WTC11 (cell line): ENCODE results near the gene ARX.

ENCODE experiments used
- CTCF ChIP-seq: fragments of 200-600 bp; IDR thresholded peaks from 2 replicates; pipeline ENCODE4 v1.8.0; 2022; ENCODE audit warnings: antibody characterized with exemption
- JUN ChIP-seq: sonication (generic); formaldehyde crosslinking; IDR thresholded peaks from 2 replicates; pipeline ENCODE4 v1.8.0; 2023; ENCODE audit warnings: mild to moderate bottlenecking, missing genetic modification reagents
- MAX ChIP-seq: sonication (generic); formaldehyde crosslinking; IDR thresholded peaks from 2 replicates; pipeline ENCODE4 v1.8.0; 2022; ENCODE audit warnings: mild to moderate bottlenecking, missing genetic modification reagents
- NR1H2 ChIP-seq: sonication (generic); formaldehyde crosslinking; IDR thresholded peaks from 2 replicates; pipeline ENCODE4 v1.9.0; 2021; ENCODE audit warnings: mild to moderate bottlenecking, moderate library complexity, missing genetic modification reagents
- NR3C1 ChIP-seq: sonication (generic); formaldehyde crosslinking; conservative IDR thresholded peaks from 2 replicates; pipeline ENCODE4 v1.8.1; 2023; ENCODE audit warnings: low read depth, mild to moderate bottlenecking, missing genetic modification reagents
- ZNF121 ChIP-seq: sonication (generic); formaldehyde crosslinking; IDR thresholded peaks from 2 replicates; pipeline ENCODE4 v1.8.0; 2023; ENCODE audit warnings: missing genetic modification reagents
- ZNF232 ChIP-seq: sonication (generic); formaldehyde crosslinking; IDR thresholded peaks from 2 replicates; pipeline ENCODE4 v1.8.0; 2022; ENCODE audit warnings: mild to moderate bottlenecking, missing genetic modification reagents
- ZNF532 ChIP-seq: fragments of 250-450 bp; sonication (Bioruptor Pico); IDR thresholded peaks from 2 replicates; pipeline ENCODE4 v1.9.0; 2021; ENCODE audit warnings: mild to moderate bottlenecking, borderline replicate concordance

GRCh38 chrX:25001808-25002660, 13.7 kb downstream of the ARX start:
- TF ChIP-seq ZNF232 (CRISPR knock-in tag), result no peak
- TF ChIP-seq MAX (CRISPR knock-in tag), result no peak
- TF ChIP-seq NR3C1, result no peak
- no peak for TF ChIP-seq ZNF532
- no peak for TF ChIP-seq JUN (CRISPR knock-in tag)
- TF ChIP-seq CTCF, result no peak
- TF ChIP-seq NR1H2 (CRISPR knock-in tag), result no peak
- TF ChIP-seq ZNF121 (CRISPR knock-in tag), result no peak
